Activated naive CD8-positive, alpha-beta T cell treated with anti-CD3 and anti-CD28 coated beads, Interleukin-2, amount 50 U/mL, for 16 hours (primary cell): Measurements from ENCODE around the gene CLNK.
"Not testable (repeated sequence)": the region's sequence is repeated elsewhere in the genome, so short reads cannot be mapped to it uniquely, and the experiment has no call there.

Source experiments
- DNase-seq: peaks from one replicate; pipeline ENCODE4 v3.0.0-alpha.2; 2020; ENCODE audit warnings: low read depth, low spot score

The CLNK gene

DNA sequence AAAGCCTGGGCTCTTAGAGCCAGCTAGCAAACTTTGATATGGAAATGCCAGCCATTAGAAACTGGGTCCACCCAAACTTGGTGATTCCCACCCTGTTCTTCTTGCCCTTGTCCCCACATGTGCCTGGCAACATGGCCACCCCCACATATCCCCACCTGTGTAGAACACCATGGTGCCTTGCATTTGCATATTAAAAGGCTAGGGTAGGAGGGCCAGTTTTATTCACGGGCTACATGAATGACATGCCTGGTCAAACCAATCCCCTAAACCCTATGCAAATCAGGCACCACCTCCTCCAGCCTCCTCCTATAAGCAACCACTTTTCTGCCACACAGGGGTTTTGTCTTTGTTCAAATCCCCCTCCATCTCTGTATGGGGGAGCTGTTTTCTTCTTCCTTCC, 104.9 kb downstream of the CLNK start:
- DNase-seq: no peak

DNA sequence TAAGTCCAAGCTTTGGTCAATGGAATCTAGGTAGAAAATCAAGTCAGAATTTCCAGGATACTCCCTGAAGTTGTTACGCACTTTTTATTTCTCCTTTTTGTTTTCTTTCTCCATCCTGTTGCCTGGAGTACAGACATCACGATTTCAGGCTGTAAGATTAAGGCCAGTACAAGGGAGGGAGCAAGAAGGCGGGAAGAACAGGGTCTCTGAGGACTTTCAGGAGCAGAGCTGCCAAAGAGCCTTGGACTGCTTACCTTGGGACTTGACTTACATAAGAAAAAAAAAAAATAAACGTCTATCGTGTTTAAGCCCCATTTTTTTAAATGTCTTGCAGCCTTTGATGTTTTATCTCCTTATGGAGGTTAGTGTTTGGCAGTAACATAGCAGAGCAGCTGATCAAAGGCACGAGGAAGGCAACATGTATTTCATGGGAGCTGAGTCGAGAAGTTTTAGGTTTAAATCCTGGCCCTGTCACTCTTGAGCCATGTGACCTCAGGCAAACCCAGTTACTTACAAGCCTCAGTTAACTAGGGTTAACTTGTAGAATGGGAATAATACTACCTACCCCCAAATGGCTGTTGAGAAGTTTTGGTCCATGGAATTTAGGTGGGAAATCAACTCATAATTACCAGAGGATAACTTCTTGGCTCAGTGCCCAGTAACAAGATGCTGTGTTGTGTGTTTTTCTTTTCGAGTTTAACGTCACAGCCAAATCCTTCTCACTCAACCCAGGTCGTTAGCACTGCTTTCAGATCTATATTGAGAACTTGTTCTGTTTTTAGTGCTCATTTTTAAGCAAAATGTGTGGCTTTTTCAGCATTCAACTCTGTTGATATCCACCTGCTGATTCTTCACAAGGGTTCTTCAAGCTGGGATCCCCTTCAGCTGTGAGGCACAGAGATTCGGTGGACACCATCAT, 106.8 kb downstream of the CLNK start:
- no peak for DNase-seq

DNA sequence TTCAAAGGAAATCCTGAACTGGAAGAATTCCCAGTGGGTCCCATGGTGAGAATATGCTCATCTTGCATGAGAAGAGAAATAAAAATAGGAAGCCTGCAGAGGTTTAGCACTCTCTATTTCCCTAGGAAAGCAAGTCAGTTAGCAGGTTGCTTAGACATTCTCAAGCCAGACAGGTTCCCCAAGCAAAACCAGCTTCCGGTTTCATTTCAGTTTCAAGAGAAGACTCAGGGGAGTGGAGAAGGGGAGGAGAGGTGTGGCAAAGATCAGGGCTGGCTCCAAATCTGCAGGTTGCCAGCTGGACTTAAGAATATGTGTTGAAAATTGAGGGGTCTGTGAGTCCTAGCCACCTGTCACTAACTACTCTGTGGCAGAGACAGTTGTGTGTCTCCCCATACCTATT, 107.5 kb downstream of the CLNK start:
- no peak for DNase-seq

DNA sequence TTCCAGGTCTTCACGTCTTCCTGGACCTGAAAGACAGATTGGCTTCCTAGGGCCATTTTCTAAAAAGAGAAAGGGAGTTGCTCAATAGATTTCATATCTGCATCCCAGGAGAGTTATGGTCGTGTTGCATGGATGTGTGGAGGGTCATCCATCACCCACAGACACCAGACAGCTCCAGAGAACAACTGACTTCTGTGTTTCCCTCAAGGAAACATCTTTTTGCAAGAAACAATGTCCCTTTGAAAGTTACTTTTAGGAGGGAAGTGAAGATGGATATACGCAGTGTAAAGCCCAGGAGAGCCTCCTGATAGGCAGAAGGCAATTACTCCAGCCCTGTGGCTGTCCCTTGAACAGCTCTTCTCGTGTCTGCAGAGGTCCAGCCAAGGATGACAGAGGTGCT, 108.3 kb downstream of the CLNK start:
- DNase-seq: no peak

DNA sequence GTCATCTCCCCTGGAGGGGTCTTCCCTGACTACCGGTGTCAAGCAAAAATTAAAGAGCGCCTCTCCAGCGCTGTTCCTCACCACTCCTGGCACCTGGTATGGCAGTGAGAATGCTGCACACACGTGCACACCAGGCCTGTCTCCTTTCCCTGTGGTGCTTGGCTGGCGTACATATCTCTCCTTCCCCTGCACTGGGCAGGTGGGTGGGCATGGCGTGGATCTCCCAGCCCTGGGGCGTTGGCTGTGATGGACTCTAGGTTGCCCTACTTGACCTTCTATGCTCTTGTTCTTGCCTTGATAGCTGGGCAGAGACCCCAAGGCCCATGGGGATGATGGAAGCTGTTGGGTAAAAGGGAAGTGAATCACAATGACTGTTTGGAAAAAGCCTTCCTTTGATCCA, 109.2 kb downstream of the CLNK start:
- no peak for DNase-seq

DNA sequence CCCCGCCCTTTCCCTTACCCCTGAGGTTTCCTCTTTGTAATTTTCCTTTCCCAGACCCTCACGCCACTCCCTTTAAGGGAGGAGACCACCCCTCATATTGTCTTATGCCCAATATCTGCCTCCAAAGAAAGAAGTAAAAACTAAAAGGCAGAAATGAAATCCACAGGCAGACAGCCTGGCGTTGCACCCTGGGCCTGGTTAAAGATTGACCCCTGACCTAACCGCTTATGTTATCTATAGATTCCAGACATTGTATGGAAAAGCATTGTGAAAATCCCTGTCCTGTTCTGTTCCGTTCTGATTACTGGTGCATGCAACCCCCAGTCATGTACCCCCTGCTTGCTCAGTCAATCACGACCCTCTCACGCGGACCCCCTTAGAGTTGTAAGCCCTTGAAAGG, 110.0 kb downstream of the CLNK start:
- DNase-seq: not testable (repeated sequence)

DNA sequence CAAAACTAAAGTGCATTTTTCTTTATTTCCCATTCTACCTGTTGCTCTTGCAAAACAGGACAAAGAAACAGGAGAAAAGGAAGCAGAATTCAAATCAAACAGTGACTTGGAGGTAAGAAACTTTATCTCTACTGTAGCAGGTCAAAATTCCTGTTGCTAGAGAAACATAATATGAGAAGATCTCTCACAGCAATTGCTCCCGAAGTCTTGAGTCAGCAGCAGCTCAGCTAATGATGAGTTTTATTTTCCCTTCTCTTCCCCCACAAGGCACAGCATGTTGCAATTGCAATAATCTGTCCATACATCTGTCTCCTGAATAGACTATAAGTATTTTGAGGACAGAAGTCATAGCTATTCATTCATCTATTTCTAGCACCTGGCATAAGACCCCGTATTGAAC, 112.7 kb downstream of the CLNK start:
- no peak for DNase-seq

DNA sequence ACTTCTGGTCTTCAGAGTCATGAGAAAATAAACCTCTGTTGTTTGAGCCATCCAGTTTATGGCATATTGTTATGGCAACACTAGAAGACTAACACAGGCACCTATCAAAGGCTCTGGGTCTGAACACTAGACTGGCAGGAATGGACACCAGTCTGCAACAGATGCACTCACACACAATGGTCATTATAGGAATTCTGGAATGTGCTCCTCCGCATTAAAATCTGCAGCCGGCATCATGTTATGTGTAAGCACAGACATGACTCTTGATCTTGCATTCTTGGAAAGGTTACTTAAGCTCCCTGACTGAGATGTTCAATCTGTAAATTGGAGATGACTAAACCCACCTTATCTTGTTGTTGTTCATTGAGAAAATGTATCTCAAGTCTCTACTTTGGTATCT, 115.1 kb downstream of the CLNK start:
- no peak for DNase-seq

DNA sequence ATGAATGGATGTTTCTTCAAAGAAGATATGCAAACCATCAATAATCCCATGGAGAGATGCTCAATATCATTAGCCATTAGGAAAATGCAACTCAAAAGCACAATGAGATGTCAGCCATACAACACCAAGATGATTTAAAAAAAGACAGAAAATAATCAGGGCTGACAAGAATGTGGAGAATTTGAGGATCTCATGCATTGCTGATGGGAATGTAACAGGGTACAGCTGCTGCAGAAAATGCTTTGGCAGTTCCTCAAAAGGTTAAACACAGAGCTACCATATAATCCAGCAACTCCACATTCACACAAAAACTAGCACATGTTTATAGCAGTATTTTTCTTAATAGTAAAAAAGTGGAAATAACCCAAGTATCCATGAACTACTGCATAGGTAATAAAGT, 116.8 kb downstream of the CLNK start:
- no peak for DNase-seq

DNA sequence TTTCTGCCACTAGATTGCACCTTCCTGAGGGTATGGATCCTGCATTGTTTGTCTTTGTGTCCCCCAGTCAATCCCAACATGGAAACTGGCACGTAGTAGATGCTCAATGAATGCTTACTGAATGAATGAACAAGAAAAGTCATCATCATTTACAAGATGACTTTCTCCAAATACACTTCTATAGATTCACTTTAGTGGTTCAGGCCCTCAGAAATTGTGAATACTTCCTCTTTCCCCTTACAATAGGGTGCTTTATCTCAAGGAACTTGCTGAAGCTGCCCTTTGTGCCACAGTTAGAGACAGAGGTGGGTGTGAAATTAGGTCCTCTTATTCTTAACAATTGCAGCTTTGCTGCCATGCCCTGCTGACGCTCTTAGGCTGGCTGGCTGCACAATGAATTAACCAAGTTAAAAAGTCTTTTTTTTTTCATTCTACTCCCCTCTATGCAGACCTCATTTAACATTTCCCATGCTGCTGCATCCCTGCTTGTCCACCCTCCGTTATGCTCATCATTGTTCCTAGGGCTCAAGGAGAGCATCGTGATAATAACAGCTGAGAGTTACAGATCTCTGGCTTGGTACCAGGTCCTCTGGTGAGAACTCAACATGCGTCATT, 119.3 kb downstream of the CLNK start:
- DNase-seq: no peak

DNA sequence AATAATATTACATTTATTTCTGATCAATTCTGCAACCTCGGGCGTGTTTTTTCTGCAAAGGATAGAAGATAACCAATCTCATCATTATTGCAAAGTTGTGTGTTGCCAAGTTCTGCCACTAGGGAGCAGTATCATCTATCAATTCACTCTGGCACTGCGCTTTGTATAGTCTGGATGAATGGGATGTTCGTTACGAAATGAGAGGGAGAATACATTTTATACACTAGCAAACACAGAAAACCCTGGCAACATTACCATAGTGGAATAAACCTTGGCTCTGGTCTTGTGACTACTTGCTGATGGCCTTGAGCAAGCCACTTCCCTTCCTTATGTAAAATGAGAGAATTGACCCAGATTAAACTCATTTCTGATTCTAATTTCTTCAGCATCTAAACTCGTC, 129.9 kb downstream of the CLNK start:
- peak; percentile 6 for DNase-seq

DNA sequence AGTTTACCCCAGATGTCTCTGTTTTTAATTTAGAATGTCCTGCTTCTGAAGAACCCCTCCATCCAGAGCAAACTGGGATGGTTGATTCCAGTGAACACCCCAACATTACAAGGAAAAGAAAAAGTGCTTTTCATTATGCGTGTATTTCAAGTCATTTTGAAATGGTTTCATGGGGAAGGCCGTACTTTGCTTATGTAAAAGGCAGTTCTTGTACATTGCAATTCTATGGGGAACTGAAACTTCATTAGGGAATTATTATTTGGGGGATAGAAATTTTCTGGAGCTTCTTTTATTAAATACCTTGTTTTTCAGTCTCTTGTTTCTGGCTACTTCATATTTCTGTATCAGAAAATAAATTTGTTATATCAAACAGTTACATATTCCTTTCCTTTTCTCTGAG, 130.4 kb downstream of the CLNK start:
- DNase-seq: no peak

DNA sequence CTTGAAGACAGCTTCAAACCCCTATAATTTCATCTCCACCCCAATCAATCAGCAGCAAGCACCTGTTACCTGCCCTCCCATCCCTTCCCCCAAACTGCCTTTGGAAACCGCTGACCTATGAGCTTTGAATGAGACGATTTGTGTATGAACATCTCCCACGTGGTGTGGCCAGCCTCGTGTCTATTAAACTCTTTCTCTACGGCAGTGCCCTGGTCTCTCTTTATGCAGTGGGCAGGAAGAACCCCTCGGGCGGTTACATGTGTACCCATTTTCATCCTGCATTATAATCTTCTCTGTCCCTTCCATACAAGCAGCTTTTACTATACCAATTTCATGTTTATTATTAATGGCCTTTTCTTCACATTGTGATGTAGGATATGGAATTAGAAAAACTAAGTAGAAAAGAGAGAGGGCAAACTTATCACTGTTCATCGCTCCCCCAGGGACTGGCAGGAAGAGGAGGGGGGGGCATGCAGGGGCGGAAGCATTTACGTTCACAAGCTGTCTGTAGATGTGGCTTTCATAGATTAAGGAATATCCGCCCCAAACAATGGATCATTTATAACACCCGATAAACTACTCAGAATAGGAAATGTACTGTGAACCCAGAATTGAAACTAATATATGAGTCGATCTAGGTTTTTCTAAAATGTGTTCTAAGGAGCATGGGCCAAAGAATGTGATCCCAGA, 131.8 kb downstream of the CLNK start:
- no peak for DNase-seq

DNA sequence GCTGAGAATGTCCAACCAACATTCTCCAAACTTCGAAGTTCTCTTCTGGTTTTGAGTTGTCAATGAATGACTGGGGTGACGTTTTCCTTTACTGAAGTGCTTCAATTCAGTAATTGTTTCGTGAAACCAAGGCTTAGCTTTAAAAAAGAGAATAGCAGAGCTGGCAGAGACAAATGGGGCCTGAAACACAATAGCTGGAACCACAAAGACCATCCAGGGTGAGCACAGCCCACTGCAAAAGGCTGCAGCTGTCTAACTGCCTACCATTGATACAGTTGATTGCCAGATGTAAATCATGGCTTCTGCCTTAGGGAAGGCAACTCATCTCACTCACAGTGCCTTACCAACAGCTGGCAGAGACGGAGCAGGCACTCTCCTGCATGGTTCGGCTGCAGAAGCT, 148.7 kb downstream of the CLNK start:
- no peak for DNase-seq

DNA sequence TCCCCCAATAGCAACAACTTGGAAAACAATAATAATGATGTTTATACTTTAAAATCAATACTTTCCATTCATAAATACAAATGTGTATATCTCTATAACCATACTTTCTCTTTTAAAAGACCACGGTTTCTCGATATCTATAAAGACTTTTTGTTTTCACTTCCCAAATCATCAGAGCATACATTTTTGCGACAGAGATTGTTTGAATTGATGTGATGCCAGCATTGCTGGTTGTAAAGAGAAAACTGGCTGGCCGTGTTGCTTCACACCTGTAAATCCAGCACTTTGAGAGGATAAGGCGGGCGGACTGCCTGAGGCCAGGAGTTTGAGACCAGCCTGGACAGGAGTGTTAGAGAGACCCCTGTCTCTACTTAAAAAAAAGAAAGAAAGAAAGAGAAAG, 149.7 kb downstream of the CLNK start:
- DNase-seq: no peak

DNA sequence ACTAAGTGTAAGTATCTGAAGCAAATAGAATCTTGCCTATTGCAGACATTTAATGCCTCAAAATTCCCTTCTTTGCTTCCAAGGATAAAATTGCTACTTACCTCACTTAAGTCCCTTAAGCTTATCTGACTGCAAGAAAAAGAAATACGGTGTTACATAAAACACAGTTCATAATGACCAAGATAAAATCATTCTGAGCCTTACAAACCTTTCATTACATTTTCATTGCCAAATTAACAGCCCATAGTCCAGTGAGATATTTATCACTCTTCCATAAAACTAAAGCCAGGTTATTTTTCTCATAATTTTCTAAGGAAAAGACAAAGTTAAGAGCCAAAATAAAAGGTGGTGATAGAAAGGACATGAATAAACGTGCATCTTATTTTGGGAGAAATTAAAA, 152.4 kb downstream of the CLNK start:
- DNase-seq: no peak

DNA sequence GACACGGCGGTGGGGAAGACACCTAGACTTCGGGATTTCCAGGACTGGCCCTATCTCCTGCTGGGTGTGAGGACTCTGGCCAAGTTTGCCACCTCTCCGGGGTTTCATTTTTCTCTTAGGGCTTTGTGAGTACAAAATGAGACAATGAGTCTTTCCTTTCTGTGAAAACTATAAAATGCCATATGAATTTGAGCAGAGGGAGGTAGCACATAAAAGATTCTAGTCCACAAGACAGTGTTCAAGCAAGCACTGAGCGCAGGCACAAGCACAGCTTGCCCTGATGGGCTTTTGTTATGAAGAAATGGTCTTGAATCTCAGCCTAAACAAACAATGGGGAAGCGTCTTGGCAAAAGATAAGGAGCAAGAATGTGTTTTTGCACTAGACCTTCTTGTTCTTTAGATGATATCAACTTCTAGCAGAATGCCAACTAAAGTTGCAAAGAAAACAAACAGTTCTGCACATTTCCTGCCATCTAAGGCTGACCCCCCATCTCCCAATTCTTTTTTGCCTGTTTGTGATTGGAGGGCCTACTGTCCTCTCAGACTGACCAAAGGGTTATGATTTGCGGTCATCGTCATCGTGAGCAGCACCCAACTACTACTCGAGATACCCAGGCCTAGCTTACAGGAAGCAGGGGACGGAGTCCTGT, 154.3 kb downstream of the CLNK start:
- no peak for DNase-seq

DNA sequence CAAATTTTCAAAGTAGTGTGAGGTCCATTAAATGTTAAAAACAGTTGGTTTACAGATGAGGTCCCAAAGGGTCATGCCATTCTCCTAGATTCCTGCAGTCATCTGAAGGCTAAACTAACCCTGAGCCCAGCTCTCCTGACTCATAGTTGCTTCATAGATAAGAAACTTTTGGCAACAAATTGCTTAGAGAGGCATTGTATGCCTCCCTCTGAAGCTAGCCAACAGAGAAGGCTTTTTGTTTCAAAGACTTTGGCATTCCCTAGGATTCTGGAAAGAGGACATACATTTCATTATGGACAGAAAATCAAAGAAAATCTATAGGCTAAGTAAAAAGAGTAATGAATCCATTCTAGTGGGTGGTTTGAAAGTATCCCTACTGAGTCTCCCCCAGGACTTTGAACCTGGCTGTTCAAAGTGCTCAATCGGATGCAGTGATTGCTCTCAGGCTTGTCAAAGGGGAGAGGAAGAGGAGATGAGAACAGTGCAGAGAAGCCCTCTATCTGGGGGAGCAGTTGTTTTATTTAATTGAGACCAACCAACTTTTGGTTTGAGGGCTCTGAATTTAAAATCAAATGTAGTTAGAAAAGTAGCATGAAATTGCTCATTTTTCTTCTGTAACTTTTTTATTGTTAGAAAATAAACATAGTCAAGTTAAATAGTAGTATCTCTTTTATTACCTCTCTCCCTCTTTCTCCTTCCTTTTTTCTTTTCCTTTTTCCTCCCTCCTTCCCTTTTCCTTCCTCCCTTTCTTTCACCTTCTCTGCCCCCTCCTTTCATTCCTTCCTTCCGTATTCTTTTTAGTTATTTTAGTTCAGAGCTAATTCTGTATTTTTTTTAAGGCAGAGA, 155.1 kb downstream of the CLNK start:
- no peak for DNase-seq

DNA sequence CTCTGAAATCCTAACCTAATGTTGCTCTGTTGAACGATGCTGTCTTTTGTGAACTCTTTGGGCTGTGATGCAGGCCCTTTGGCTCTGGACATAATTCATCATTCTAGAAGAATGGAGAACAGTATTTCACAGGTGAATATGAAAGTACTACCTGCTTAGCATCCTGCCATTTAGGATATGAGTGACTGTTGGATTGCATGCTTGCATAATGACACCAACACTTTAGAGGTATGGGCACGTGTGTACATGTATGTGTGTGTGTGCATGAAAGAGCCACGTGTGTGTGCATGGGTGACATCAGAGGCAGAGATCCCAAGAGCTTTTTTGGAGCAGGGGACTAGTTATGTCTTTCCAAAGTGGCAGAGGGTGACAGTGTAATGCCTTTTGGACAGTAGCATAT, 157.1 kb downstream of the CLNK start:
- no peak for DNase-seq

DNA sequence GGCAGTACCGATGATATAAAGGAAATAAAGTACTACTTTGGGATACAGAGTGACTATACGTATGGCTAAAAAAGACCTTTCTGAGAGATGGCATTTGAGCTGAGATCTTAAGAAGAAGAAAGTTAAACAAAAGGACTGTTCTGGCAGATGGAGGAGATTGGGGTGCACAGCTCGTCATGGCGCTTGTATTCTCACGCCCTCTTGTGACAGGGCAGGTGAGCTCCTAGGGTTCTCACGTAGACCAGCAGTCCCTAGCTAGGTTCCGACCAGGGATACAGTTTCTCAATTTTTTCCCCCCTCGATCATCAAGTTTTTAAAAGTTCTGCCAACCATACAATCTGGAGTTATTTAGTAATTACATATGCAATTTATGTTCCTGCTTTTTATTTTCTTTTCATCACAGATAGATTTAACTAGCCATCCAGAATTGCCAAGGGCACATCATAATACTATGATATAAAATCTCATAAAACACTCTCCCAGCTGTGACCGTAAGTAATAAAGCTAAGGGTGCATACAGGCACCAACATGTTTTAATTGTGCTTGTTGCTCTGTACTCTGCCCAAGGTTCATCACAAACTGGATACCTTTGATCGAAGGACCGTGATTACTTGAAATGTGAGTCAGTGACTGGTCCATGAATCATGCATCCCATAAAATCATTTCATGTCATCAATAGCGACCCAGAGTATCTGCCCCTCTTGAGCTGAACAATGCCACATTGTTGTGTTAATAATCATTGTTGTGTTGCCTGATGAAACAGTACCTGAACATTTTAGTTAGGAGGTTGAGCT, 157.9 kb downstream of the CLNK start:
- no peak for DNase-seq
